Mammary epithelial cell (primary cell): ENCODE data around the gene KRTAP29-1.

Experiments used
- EZH2 ChIP-seq: IDR thresholded peaks from 2 replicates; pipeline ENCODE4 v1.6.1; 2012; ENCODE audit warnings: low read length, inconsistent platforms, borderline replicate concordance
- TF ChIP-seq, protein P1 (sequence below), 2 donors: IDR thresholded peaks in 1 of 2; conservative IDR thresholded peaks in 1 of 2; 2 replicates each; pipeline ENCODE4 v1.5.1; 2011 to 2012; ENCODE audit warnings: inconsistent platforms in 2 of 2, low read length in 2 of 2, mild to moderate bottlenecking in 2 of 2, control low read depth in 1 of 2, low read depth in 1 of 2; ENCODE audit not compliant: insufficient read depth in 1 of 2; ENCODE audit errors: extremely low read depth in 1 of 2

DNA sequence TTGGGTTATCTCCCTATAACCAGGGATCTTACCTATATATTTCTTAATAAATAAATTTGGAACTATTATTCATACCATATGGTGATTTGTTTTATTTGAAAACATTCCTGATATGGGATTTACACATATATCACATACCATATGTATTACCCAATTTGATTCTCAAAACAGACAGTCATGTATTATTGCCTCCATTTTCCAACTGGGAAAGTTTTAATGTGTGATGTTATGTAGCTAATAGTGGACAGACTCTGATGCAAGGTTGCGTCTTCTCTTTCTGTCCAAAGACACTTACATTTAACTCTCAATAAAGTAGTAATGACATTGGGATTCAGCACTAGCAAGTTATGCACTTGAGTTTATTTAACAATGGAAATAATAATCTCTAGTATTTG, 46.4 kb downstream of the KRTAP29-1 start:
- TF ChIP-seq, protein P1, sequence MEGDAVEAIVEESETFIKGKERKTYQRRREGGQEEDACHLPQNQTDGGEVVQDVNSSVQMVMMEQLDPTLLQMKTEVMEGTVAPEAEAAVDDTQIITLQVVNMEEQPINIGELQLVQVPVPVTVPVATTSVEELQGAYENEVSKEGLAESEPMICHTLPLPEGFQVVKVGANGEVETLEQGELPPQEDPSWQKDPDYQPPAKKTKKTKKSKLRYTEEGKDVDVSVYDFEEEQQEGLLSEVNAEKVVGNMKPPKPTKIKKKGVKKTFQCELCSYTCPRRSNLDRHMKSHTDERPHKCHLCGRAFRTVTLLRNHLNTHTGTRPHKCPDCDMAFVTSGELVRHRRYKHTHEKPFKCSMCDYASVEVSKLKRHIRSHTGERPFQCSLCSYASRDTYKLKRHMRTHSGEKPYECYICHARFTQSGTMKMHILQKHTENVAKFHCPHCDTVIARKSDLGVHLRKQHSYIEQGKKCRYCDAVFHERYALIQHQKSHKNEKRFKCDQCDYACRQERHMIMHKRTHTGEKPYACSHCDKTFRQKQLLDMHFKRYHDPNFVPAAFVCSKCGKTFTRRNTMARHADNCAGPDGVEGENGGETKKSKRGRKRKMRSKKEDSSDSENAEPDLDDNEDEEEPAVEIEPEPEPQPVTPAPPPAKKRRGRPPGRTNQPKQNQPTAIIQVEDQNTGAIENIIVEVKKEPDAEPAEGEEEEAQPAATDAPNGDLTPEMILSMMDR (conservative IDR thresholded peaks at IDR 0.05 in 1 of 2, IDR thresholded peaks at IDR 0.05 in 1 of 2; ENCODE audit: extremely low read depth in 1 of 2, insufficient read depth in 1 of 2, low read depth in 1 of 2, low read length in 2 of 2), result no peak
- no peak for TF ChIP-seq EZH2
